PC-9 (cell line): ENCODE measurements around the gene GPC5. TPM values are rescaled to one million over a fixed set of nuclear protein-coding genes. Genes with fewer than 3 reads are reported as not detected.

Source experiments
- BruUV-seq: library from RNA; stranded (reverse); fragments of 400-500 nt; replicated peaks from 2 replicates; lab custom pipeline; 2021; lab: Mats Ljungman, UMichigan
- CTCF ChIA-PET: fragments of 300-600 bp; sonication (Branson Sonifier 250); formaldehyde crosslinking; loops from one replicate; lab custom pipeline; 2022; ENCODE audit warnings: antibody characterized with exemption; lab: Charles Lee
- POLR2A ChIA-PET: fragments of 300-600 bp; sonication (Branson Sonifier 250); formaldehyde crosslinking; loops from one replicate; lab custom pipeline; 2022; ENCODE audit warnings: antibody characterized with exemption; ENCODE audit not compliant: unreplicated experiment; lab: Charles Lee
- DNase-seq, 2 experiments: peaks; one replicate each; pipeline versions ENCODE4 v3.0.0 to v3.0.0-alpha.2; 2015 to 2022; ENCODE audit warnings: mixed read lengths in 1 of 2
- H2AFZ ChIP-seq: fragments of 200-600 bp; sonication (generic); 2 replicates; pipeline ENCODE4 v1.8.1; 2017; ENCODE audit warnings: antibody characterized with exemption
- H3F3A ChIP-seq: fragments of 200-600 bp; sonication (generic); 2 replicates; pipeline ENCODE4 v1.8.1; 2017; ENCODE audit warnings: antibody characterized with exemption, mild to moderate bottlenecking, low read depth; ENCODE audit not compliant: insufficient read depth
- H3K27ac ChIP-seq: fragments of 200-600 bp; sonication (generic); 2 replicates; pipeline ENCODE4 v1.6.1; 2016; ENCODE audit warnings: mixed run types
- H3K27me3 ChIP-seq: fragments of 200-600 bp; sonication (generic); 2 replicates; pipeline ENCODE4 v1.6.1; 2016; ENCODE audit warnings: low read depth, mixed run types; ENCODE audit not compliant: insufficient read depth
- H3K36me3 ChIP-seq: fragments of 200-600 bp; sonication (generic); 2 replicates; pipeline ENCODE4 v1.6.1; 2016; ENCODE audit warnings: low read depth, mixed run types
- H3K4me1 ChIP-seq: fragments of 200-600 bp; sonication (generic); replicated peaks from 2 replicates; pipeline ENCODE4 v1.6.1; 2016; ENCODE audit warnings: mixed run types; ENCODE audit not compliant: insufficient read depth
- H3K4me2 ChIP-seq: fragments of 200-600 bp; sonication (generic); 2 replicates; pipeline ENCODE4 v1.6.1; 2017; ENCODE audit warnings: mixed run types
- H3K4me3 ChIP-seq: fragments of 200-600 bp; sonication (generic); 2 replicates; pipeline ENCODE4 v1.6.1; 2016; ENCODE audit warnings: mixed run types
- H3K79me2 ChIP-seq: fragments of 200-600 bp; sonication (generic); 2 replicates; pipeline ENCODE4 v1.6.1; 2017; ENCODE audit warnings: low read depth, mixed run types
- H3K9me2 ChIP-seq: fragments of 200-600 bp; sonication (generic); 2 replicates; pipeline ENCODE4 v1.8.1; 2017; ENCODE audit warnings: mild to moderate bottlenecking; ENCODE audit not compliant: insufficient read depth
- H3K9me3 ChIP-seq: fragments of 200-600 bp; sonication (generic); 2 replicates; pipeline ENCODE4 v1.8.1; 2016; ENCODE audit warnings: low read depth; ENCODE audit not compliant: insufficient read depth
- H4K20me1 ChIP-seq: fragments of 200-600 bp; sonication (generic); 2 replicates; pipeline ENCODE4 v1.8.1; 2017; ENCODE audit not compliant: insufficient read depth
- EZH2 ChIP-seq: fragments of 200-600 bp; sonication (generic); IDR thresholded peaks from 2 replicates; pipeline ENCODE4 v1.8.0; 2017; ENCODE audit warnings: antibody characterized with exemption, low read depth
- intact Hi-C: fragments of 100-400 bp; cut with micrococcal nuclease; formaldehyde crosslinking; loops from one replicate; pipeline ENCODE4 v1.10.0; 2022; ENCODE audit not compliant: unreplicated experiment
- total RNA-seq: library from RNA; stranded (reverse); gene quantifications from 2 replicates; pipeline ENCODE4 v1.2.3, GENCODE V29; 2021
- TF ChIP-seq, protein P1 (sequence below): fragments of 200-600 bp; sonication (generic); conservative IDR thresholded peaks from 2 replicates; pipeline ENCODE4 v1.6.1; 2017; ENCODE audit warnings: mixed run types, antibody characterized with exemption, mild to moderate bottlenecking, moderate library complexity

The GPC5 gene
- total RNA-seq, 1 experiment from 2014 or later = not detected

DNA sequence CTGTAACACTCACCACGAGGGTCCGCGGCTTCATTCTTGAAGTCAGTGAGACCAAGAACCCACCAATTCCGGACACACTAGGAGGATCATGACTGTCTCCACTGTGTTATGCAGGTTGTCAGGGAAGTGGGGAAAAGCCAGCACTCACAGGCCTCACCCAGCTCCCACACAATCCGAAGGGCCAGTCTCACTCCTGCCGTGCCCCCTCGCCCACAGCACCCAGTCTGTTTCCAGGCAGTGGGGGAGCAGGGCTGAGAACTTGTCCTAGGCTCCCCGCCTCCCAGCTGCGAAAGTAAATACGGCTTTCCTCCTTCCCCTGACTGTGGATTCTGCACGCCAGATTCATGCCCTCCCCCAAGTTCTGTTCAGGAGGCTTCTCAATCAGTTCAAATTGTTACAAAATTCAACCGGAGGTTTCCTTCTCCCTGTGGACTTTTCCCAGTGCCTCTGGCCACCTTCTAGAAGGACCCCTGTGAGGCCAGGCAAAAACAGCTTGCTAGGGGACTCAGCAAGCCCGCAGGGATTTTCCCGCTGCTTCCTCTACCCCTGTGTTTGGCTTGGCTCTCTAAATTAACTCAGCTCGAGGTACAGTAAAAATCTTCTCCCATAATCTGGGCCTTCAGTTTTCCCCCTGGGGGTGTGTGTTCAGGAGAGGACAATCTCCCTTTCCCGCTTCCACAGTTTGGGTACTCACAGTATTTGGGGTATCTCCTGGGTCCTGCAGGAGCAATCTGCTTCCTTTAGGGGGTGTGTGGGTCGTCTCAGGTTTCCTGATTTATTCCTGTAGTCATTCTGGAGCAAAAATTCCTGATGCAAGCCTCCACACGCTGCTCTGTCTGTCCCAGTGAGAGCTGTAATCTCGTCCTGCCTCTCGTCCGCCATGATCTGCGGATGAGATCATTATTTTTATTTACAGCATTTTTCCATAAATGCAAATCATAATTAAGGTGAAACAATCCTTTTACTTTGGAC is 899.8 kb downstream of the GPC5 start:
- POLR2A ChIA-PET = no interaction called here
- CTCF ChIA-PET = interaction anchor here (0.6 kb wide), 1 partner anchor 10 kb away, joined by 3 read pairs; no protein-coding TSS in a partner anchor
- Histone ChIP-seq H3K79me2 (no peaks in the 10 kb centered on the region), H4K20me1 (no peaks in the 10 kb centered on the region), H2AFZ (no peak overlapping the region), H3K4me2 (no peak overlapping the region), H3K9me3 (no peaks in the 10 kb centered on the region), H3K4me1 (no peaks in the 10 kb centered on the region), H3K4me3 (no peak overlapping the region), H3F3A (no peaks in the 10 kb centered on the region), H3K36me3 (no peaks in the 10 kb centered on the region), H3K27ac (no peak overlapping the region), H3K27me3 (no peaks in the 10 kb centered on the region), H3K9me2 (no peaks in the 10 kb centered on the region)
- TF ChIP-seq, protein P1, sequence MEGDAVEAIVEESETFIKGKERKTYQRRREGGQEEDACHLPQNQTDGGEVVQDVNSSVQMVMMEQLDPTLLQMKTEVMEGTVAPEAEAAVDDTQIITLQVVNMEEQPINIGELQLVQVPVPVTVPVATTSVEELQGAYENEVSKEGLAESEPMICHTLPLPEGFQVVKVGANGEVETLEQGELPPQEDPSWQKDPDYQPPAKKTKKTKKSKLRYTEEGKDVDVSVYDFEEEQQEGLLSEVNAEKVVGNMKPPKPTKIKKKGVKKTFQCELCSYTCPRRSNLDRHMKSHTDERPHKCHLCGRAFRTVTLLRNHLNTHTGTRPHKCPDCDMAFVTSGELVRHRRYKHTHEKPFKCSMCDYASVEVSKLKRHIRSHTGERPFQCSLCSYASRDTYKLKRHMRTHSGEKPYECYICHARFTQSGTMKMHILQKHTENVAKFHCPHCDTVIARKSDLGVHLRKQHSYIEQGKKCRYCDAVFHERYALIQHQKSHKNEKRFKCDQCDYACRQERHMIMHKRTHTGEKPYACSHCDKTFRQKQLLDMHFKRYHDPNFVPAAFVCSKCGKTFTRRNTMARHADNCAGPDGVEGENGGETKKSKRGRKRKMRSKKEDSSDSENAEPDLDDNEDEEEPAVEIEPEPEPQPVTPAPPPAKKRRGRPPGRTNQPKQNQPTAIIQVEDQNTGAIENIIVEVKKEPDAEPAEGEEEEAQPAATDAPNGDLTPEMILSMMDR = no peak
- TF ChIP-seq EZH2 = no peak
- BruUV-seq = no TSS peak
- no peak for DNase-seq
- intact Hi-C loops = no loop called here

- no TSS peak for BruUV-seq
- CTCF ChIA-PET = no interaction called here
These were observed 902.2 kb downstream of the GPC5 start for GRCh38 chr13:92300651-92301050.

GRCh38 chr13:92303428-92303827 is 905.0 kb downstream of the GPC5 start:
- no peaks in the 10 kb centered on the region for H3K27me3 ChIP-seq
- no peaks in the 10 kb centered on the region for H3K9me2 ChIP-seq
- ChIA-PET POLR2A (no interaction called here), CTCF (no interaction called here)
- no peaks in the 10 kb centered on the region for H3K36me3 ChIP-seq
- H3K79me2 ChIP-seq = no peaks in the 10 kb centered on the region
- intact Hi-C loops = no loop called here
- no peak overlapping the region for H3K27ac ChIP-seq
- no peak for DNase-seq
- H3K4me1 ChIP-seq = no peaks in the 10 kb centered on the region
- no peak overlapping the region for H3K4me3 ChIP-seq
- TF ChIP-seq, protein P1 = no peak
- no peak for TF ChIP-seq EZH2
- no peak overlapping the region for H2AFZ ChIP-seq
- H3K9me3 ChIP-seq = no peaks in the 10 kb centered on the region
- H4K20me1 ChIP-seq = no peaks in the 10 kb centered on the region
- BruUV-seq = no TSS peak
- H3K4me2 ChIP-seq = no peak overlapping the region
- H3F3A ChIP-seq = no peaks in the 10 kb centered on the region

More at GRCh38 chr13:92300651-92301050, 902.2 kb downstream of the GPC5 start:
- intact Hi-C loops = no loop called here
- Histone ChIP-seq H3K79me2 (no peaks in the 10 kb centered on the region), H2AFZ (no peak overlapping the region), H3K27me3 (no peaks in the 10 kb centered on the region), H3K4me2 (no peak overlapping the region), H3F3A (no peaks in the 10 kb centered on the region), H3K9me2 (no peaks in the 10 kb centered on the region), H3K4me1 (no peaks in the 10 kb centered on the region), H4K20me1 (no peaks in the 10 kb centered on the region), H3K9me3 (no peaks in the 10 kb centered on the region), H3K27ac (no peak overlapping the region), H3K4me3 (no peak overlapping the region), H3K36me3 (no peaks in the 10 kb centered on the region)
- POLR2A ChIA-PET = no interaction called here
- no peak for DNase-seq
- TF ChIP-seq, protein P1 = no peak
- TF ChIP-seq EZH2 = no peak
